H1 (cell line): ENCODE data around the gene DEUP1. TPM values are rescaled to one million over a fixed set of nuclear protein-coding genes. Genes with fewer than 3 reads are reported as not detected.

Experiments
- CTCF ChIA-PET: fragments of 300-600 bp; sonication (Branson Sonifier 250); formaldehyde crosslinking; loops from one replicate; lab custom pipeline; 2021; ENCODE audit not compliant: partially characterized antibody; lab: Charles Lee
- POLR2A ChIA-PET: fragments of 300-600 bp; sonication (Branson Sonifier 250); formaldehyde crosslinking; loops from one replicate; lab custom pipeline; 2021; ENCODE audit warnings: inconsistent platforms; ENCODE audit not compliant: partially characterized antibody; lab: Charles Lee
- DNase-seq, 2 experiments: peaks; one replicate each; pipeline versions ENCODE4 v3.0.0 to v3.0.0-alpha.2; 2010 to 2022; ENCODE audit warnings: low spot score in 2 of 2, low read depth in 1 of 2, mixed read lengths in 1 of 2
- FAIRE-seq: peaks from 2 replicates; lab custom pipeline; 2011; peaks lifted over from hg19 to GRCh38; lab: Jason Lieb, UNC
- H2AFZ ChIP-seq: 2 replicates; pipeline ENCODE4 v1.8.1; 2012; ENCODE audit warnings: low read length, inconsistent platforms
- H2AK5ac ChIP-seq: 2 replicates; pipeline ENCODE4 v1.6.1; 2013; ENCODE audit warnings: low read depth, low read length
- H2BK120ac ChIP-seq: replicated peaks from 2 replicates; pipeline ENCODE3; 2013; ENCODE audit warnings: low read depth, low read length, inconsistent platforms
- H2BK12ac ChIP-seq: 2 replicates; pipeline ENCODE4 v1.6.1; 2013; ENCODE audit warnings: low read depth, low read length
- H2BK15ac ChIP-seq: 2 replicates; pipeline ENCODE4 v1.6.1; 2013; ENCODE audit warnings: low read length
- H2BK20ac ChIP-seq: 2 replicates; pipeline ENCODE4 v1.6.1; 2013; ENCODE audit warnings: low read length
- H2BK5ac ChIP-seq: 2 replicates; pipeline ENCODE4 v1.6.1; 2013; ENCODE audit warnings: low read depth, low read length
- H3K14ac ChIP-seq: 2 replicates; pipeline ENCODE4 v1.6.1; 2013; ENCODE audit warnings: inconsistent platforms; ENCODE audit not compliant: insufficient read length
- H3K18ac ChIP-seq: 2 replicates; pipeline ENCODE4 v1.6.1; 2013; ENCODE audit warnings: low read length; ENCODE audit errors: extremely low read depth
- H3K23ac ChIP-seq: 2 replicates; pipeline ENCODE4 v1.6.1; 2013; ENCODE audit warnings: inconsistent platforms; ENCODE audit not compliant: insufficient read length
- H3K23me2 ChIP-seq: 2 replicates; pipeline ENCODE4 v1.6.1; 2013; ENCODE audit warnings: low read depth, low read length
- H3K27ac ChIP-seq: 2 replicates; pipeline ENCODE4 v1.6.1; 2011; ENCODE audit warnings: low read depth, low read length, inconsistent platforms
- H3K27me3 ChIP-seq, 4 experiments: replicated peaks in 1 of 4; 1 replicate in 1 of 4; 2 replicates in 3 of 4; pipeline versions ENCODE4 v1.6.1 to v1.8.1; 2011 to 2013; ENCODE audit warnings: low read length in 3 of 4, mild to moderate bottlenecking in 3 of 4, inconsistent platforms in 2 of 4, mixed read lengths in 2 of 4, moderate library complexity in 1 of 4; ENCODE audit not compliant: control insufficient read depth in 3 of 4, insufficient read depth in 3 of 4; ENCODE audit errors: extremely low read depth in 1 of 4
- H3K36me3 ChIP-seq, 4 experiments: 2 replicates each; pipeline versions ENCODE4 v1.6.1 to v1.8.1; 2011 to 2013; ENCODE audit warnings: mild to moderate bottlenecking in 4 of 4, low read length in 3 of 4, moderate library complexity in 2 of 4, control low read depth in 1 of 4, inconsistent platforms in 1 of 4; ENCODE audit not compliant: insufficient read depth in 4 of 4, control insufficient read depth in 2 of 4
- H3K4ac ChIP-seq: replicated peaks from 2 replicates; pipeline ENCODE3; 2013; ENCODE audit warnings: low read length, low read depth, mixed read lengths, inconsistent platforms; ENCODE audit not compliant: insufficient read length
- H3K4me1 ChIP-seq, 4 experiments: replicated peaks in 1 of 4; 1 replicate in 1 of 4; 2 replicates in 3 of 4; pipeline versions ENCODE4 v1.6.1 to v1.8.1; 2011 to 2013; ENCODE audit warnings: low read length in 3 of 4, inconsistent platforms in 2 of 4, mixed read lengths in 1 of 4; ENCODE audit not compliant: insufficient read depth in 4 of 4, control insufficient read depth in 3 of 4
- H3K4me2 ChIP-seq, 2 experiments: 2 replicates each; pipeline versions ENCODE4 v1.6.1 to v1.8.1; 2011 to 2013; ENCODE audit warnings: low read depth in 2 of 2, low read length in 2 of 2, control low read depth in 1 of 2, inconsistent platforms in 1 of 2, mild to moderate bottlenecking in 1 of 2; ENCODE audit not compliant: insufficient read depth in 1 of 2
- H3K4me3 ChIP-seq, 4 experiments: fragments of 200-600, 300-600 bp in 1 of 4; sonication (generic), shearing (Covaris generic), sonication (Bioruptor Twin) in 1 of 4; 2 replicates each; pipeline versions ENCODE4 v1.5.1 to v1.8.1; 2011 to 2016; ENCODE audit warnings: low read length in 4 of 4, low read depth in 3 of 4, control low read depth in 2 of 4, inconsistent platforms in 2 of 4, mild to moderate bottlenecking in 2 of 4, mixed read lengths in 1 of 4, moderate library complexity in 1 of 4; ENCODE audit not compliant: insufficient read depth in 2 of 4; ENCODE audit errors: extremely low read depth in 1 of 4
- H3K56ac ChIP-seq: replicated peaks from 2 replicates; pipeline ENCODE3; 2013; ENCODE audit warnings: low read depth, mild to moderate bottlenecking, mixed read lengths, low read length, inconsistent platforms; ENCODE audit not compliant: insufficient read length
- H3K79me1 ChIP-seq: 2 replicates; pipeline ENCODE4 v1.6.1; 2013; ENCODE audit warnings: low read depth, low read length, control low read depth
- H3K79me2 ChIP-seq, 2 experiments: 2 replicates each; pipeline versions ENCODE4 v1.6.1 to v1.8.1; 2012 to 2013; ENCODE audit warnings: low read length in 2 of 2, mild to moderate bottlenecking in 2 of 2, inconsistent platforms in 1 of 2; ENCODE audit not compliant: insufficient read depth in 2 of 2, control insufficient read depth in 1 of 2
- H3K9ac ChIP-seq, 4 experiments: replicated peaks in 1 of 4; 1 replicate in 1 of 4; 2 replicates in 3 of 4; pipeline versions ENCODE4 v1.6.1 to v1.8.1; 2011 to 2013; ENCODE audit warnings: low read depth in 3 of 4, low read length in 3 of 4, control low read depth in 2 of 4, mild to moderate bottlenecking in 2 of 4, moderate library complexity in 2 of 4, inconsistent platforms in 1 of 4; ENCODE audit errors: extremely low read depth in 1 of 4
- H3K9me3 ChIP-seq, 2 experiments: 2 replicates each; pipeline versions ENCODE4 v1.6.1 to v1.8.1; 2012 to 2013; ENCODE audit warnings: mild to moderate bottlenecking in 2 of 2, moderate library complexity in 2 of 2, control low read depth in 1 of 2, inconsistent platforms in 1 of 2, low read depth in 1 of 2, low read length in 1 of 2, mixed read lengths in 1 of 2; ENCODE audit not compliant: insufficient read depth in 2 of 2
- H4K20me1 ChIP-seq, 2 experiments: replicated peaks in 1 of 2; 2 replicates each; pipeline versions ENCODE3 to v1.8.1; 2011 to 2013; ENCODE audit warnings: inconsistent platforms in 2 of 2, low read length in 2 of 2, mild to moderate bottlenecking in 1 of 2; ENCODE audit not compliant: insufficient read depth in 2 of 2, control insufficient read depth in 1 of 2
- H4K5ac ChIP-seq: 2 replicates; pipeline ENCODE4 v1.6.1; 2013; ENCODE audit warnings: low read length, low read depth, mixed read lengths, inconsistent platforms; ENCODE audit not compliant: insufficient read length
- H4K8ac ChIP-seq: 2 replicates; pipeline ENCODE4 v1.8.0; 2013; ENCODE audit warnings: mild to moderate bottlenecking, moderate library complexity, low read length, inconsistent platforms; ENCODE audit not compliant: insufficient read depth; ENCODE audit errors: extremely low read depth
- H4K91ac ChIP-seq: replicated peaks from 2 replicates; pipeline ENCODE3; 2013; ENCODE audit warnings: low read length, mixed read lengths, inconsistent platforms; ENCODE audit not compliant: insufficient read length
- FOSL1 ChIP-seq: IDR thresholded peaks from 2 replicates; pipeline ENCODE4 v1.6.1; 2011; ENCODE audit warnings: mild to moderate bottlenecking, low read depth, low read length, moderate library complexity; ENCODE audit not compliant: insufficient read depth
- POLR2A ChIP-seq, 2 experiments: IDR thresholded peaks; 1 replicate in 1 of 2; 2 replicates in 1 of 2; pipeline ENCODE4 v1.6.1; 2011; ENCODE audit warnings: low read depth in 2 of 2, low read length in 2 of 2, mild to moderate bottlenecking in 2 of 2; ENCODE audit errors: control extremely low read depth in 1 of 2
- POLR2AphosphoS5 ChIP-seq: IDR thresholded peaks from 2 replicates; pipeline ENCODE4 v1.6.1; 2011; ENCODE audit warnings: low read depth, low read length
- RNF2 ChIP-seq: fragments of 200-900, 300-1000 bp; sonication (generic); IDR thresholded peaks from 2 replicates; pipeline ENCODE4 v1.7.1; 2016; ENCODE audit warnings: borderline replicate concordance, low read depth, mild to moderate bottlenecking, antibody characterized with exemption, low read length; ENCODE audit not compliant: poor library complexity, severe bottlenecking; ENCODE audit errors: missing control alignments
- TEAD4 ChIP-seq: IDR thresholded peaks from 2 replicates; pipeline ENCODE4 v1.6.1; 2012; ENCODE audit warnings: low read depth, low read length, inconsistent platforms, mixed read lengths
- WGBS, 2 experiments: shearing (Covaris generic) in 1 of 2; methylation state at CpG; one replicate each; pipeline versions ENCODE4 v1.1.6 to v1.1.7; 2013 to 2015; ENCODE audit warnings: low lambda C conversion rate in 2 of 2, mixed read lengths in 2 of 2, inconsistent platforms in 1 of 2, low coverage in 1 of 2, missing lambda C conversion rate in 1 of 2; ENCODE audit not compliant: insufficient replicate concordance in 2 of 2, insufficient coverage in 1 of 2, insufficient read length in 1 of 2; ENCODE audit errors: extremely low coverage in 1 of 2, missing lambda C conversion rate in 1 of 2; 5-methylcytosine and 5-hydroxymethylcytosine counted together
- polyA plus RNA-seq, 7 experiments: library from polyadenylated mRNA; depleted of rRNA in 3 of 7; stranded (reverse) in 5 of 7; unstranded in 2 of 7; fragments of >200 nt in 5 of 7; fragments of 200-250 nt in 2 of 7; gene quantifications; 1 replicate in 5 of 7; 2 replicates in 1 of 7; 4 replicates in 1 of 7; pipeline versions ENCODE4 v1.2.1 to v1.2.3, GENCODE V29; 2011 to 2013; ENCODE audit warnings: missing spikeins in 2 of 7, mixed read lengths in 2 of 7
- total RNA-seq: library from RNA; stranded (reverse); fragmentation: NEBNext Ultra II Directional; extraction: Animal tissue kit (Norgen Biotek cat#: 25700); gene quantifications from 2 replicates; pipeline ENCODE4 v1.2.1, GENCODE V29; 2021

The DEUP1 gene
- total and polyA plus RNA-seq, 2 of the 8 experiments (the other 6 are each of a cell fraction or from before 2014, with no cell fraction given), result 0.45 TPM; not detected in 1

GRCh38 chr11:93326681-93327080 is 3.9 kb upstream of the DEUP1 start:
- H2BK12ac ChIP-seq, result no peak overlapping the region
- no peak overlapping the region for H3K23ac ChIP-seq
- H3K79me1 ChIP-seq, result no peaks in the 10 kb centered on the region
- H3K79me2 ChIP-seq, result no peaks in the 10 kb centered on the region
- no peak for FAIRE-seq
- no peak overlapping the region for H3K4me2 ChIP-seq
- 85% methylated on average over 4 of the region's 4 CpGs; no CpG with 5 or more reads in 1 of the 2 experiments for WGBS, 2 experiments
- H3K4me3 ChIP-seq, result no peak overlapping the region
- H3K18ac ChIP-seq, result no peak overlapping the region
- no peak overlapping the region for H4K5ac ChIP-seq
- no peak overlapping the region for H3K4ac ChIP-seq
- no peak overlapping the region for H3K14ac ChIP-seq
- H3K56ac ChIP-seq, result no peak overlapping the region
- no peak overlapping the region for H2BK120ac ChIP-seq
- H4K8ac ChIP-seq, result no peak overlapping the region
- H2BK20ac ChIP-seq, result no peak overlapping the region
- ChIA-PET CTCF (interaction anchor here (1.0 to 1.4 kb wide), 2 partner anchors 8 to 321 kb away, joined by 3 to 4 read pairs; no protein-coding TSS in a partner anchor), POLR2A (no interaction called here)
- H3K23me2 ChIP-seq, result peaks cover 5% of the 10 kb centered on the region; the same call in 1 of the 2 replicates
- no peak overlapping the region for H2AFZ ChIP-seq
- H2BK15ac ChIP-seq, result no peak overlapping the region
- no peak overlapping the region for H2BK5ac ChIP-seq
- DNase-seq, result no peak
- no peak overlapping the region for H3K9ac ChIP-seq
- no peaks in the 10 kb centered on the region for H4K20me1 ChIP-seq
- no peak overlapping the region for H4K91ac ChIP-seq
- H3K27ac ChIP-seq, result no peak overlapping the region
- 0 out of 7 replicates have a peak, but pooled peaks cover 0 to 5% (median 0%) of the 10 kb centered on the region in 4 experiments for H3K4me1 ChIP-seq
- peaks cover 0 to 13% (median 8%) of the 10 kb centered on the region in 4 experiments; a peak in 6 of 7 replicates for H3K27me3 ChIP-seq
- H3K9me3 ChIP-seq, result no peaks in the 10 kb centered on the region
- no peak overlapping the region for H2AK5ac ChIP-seq
- H3K36me3 ChIP-seq, result no peaks in the 10 kb centered on the region
- TF ChIP-seq RNF2 (no peak), FOSL1 (no peak), POLR2AphosphoS5 (no peak), POLR2A (IDR thresholded peaks at IDR 0.05; ENCODE audit: control extremely low read depth in 1 of 2, low read depth in 2 of 2, low read length in 2 of 2) (no peak), TEAD4 (no peak)
